ENCODE results near the gene GALNT18.

The GALNT18 gene

DNA sequence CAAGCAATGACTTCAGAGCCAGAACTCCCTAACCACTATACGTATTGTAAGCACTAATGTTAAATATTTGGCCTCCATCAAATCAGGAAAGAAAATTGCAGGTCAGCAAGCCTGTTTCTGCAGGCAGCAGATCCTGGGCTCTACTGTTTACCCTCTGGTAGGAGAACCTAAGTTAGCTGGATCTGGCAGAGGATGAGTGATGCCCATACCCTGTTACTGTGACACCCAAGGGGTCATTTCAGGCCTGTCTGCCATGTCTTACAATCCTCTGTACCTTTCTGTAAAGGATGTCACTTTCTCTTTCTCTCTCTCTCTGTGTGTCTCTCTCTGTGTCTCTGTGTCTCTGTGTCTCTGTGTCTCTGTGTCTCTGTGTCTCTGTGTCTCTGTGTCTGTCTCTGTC is 375.6 kb downstream of the GALNT18 start:
- TF ChIP-seq, protein P1, sequence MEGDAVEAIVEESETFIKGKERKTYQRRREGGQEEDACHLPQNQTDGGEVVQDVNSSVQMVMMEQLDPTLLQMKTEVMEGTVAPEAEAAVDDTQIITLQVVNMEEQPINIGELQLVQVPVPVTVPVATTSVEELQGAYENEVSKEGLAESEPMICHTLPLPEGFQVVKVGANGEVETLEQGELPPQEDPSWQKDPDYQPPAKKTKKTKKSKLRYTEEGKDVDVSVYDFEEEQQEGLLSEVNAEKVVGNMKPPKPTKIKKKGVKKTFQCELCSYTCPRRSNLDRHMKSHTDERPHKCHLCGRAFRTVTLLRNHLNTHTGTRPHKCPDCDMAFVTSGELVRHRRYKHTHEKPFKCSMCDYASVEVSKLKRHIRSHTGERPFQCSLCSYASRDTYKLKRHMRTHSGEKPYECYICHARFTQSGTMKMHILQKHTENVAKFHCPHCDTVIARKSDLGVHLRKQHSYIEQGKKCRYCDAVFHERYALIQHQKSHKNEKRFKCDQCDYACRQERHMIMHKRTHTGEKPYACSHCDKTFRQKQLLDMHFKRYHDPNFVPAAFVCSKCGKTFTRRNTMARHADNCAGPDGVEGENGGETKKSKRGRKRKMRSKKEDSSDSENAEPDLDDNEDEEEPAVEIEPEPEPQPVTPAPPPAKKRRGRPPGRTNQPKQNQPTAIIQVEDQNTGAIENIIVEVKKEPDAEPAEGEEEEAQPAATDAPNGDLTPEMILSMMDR (conservative IDR thresholded peaks at IDR 0.05; ENCODE audit: low read depth, low read length) = no peak
- no peak overlapping the region for H3K4me2 ChIP-seq
- no peaks in the 10 kb centered on the region for H3K36me3 ChIP-seq (ENCODE audit: insufficient read depth)
- no peaks in the 10 kb centered on the region for H3K27me3 ChIP-seq (ENCODE audit: insufficient read depth, low read depth)
- no peaks in the 10 kb centered on the region for H4K20me1 ChIP-seq (ENCODE audit: insufficient read depth)
- no peaks in the 10 kb centered on the region for H3K79me2 ChIP-seq (ENCODE audit: insufficient read depth, low read depth)
- no peak overlapping the region for H3K4me3 ChIP-seq (IDR thresholded peaks at IDR 0.05; ENCODE audit: insufficient read depth, low read depth, low read length)
- H3K9ac ChIP-seq = no peak overlapping the region
- no peak overlapping the region for H3K27ac ChIP-seq
- H2AFZ ChIP-seq (ENCODE audit: low read depth) = no peak overlapping the region
- H3K4me1 ChIP-seq (ENCODE audit: low read depth, poor library complexity, severe bottlenecking) = peaks cover 14% of the 10 kb centered on the region

DNA sequence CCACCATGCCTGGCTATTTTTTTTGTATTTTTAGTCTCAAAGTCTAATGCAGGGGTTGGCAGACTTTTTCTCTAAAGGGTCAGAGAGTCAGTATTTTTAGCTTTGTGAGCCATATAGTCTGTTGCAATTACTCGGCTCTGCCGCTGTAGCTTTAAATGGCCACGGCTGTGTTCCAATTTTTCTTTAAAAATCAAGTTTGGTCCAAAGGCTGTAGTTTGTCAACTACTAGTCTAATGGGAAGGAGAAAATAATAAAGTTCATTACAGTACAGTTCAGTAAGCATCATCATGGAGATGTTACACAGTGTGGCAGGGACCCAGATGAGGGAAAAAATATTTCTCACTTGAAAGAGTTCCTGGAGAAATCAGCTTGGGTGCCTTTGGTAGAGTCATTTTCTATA is 376.4 kb downstream of the GALNT18 start:
- Histone ChIP-seq H2AFZ (ENCODE audit: low read depth) (no peak overlapping the region), H4K20me1 (ENCODE audit: insufficient read depth) (no peaks in the 10 kb centered on the region), H3K27me3 (ENCODE audit: insufficient read depth, low read depth) (no peaks in the 10 kb centered on the region), H3K4me1 (ENCODE audit: low read depth, poor library complexity, severe bottlenecking) (peaks cover 8% of the 10 kb centered on the region), H3K4me2 (no peak overlapping the region), H3K27ac (no peak overlapping the region), H3K79me2 (ENCODE audit: insufficient read depth, low read depth) (no peaks in the 10 kb centered on the region), H3K4me3 (IDR thresholded peaks at IDR 0.05; ENCODE audit: insufficient read depth, low read depth, low read length) (no peak overlapping the region), H3K9ac (no peak overlapping the region), H3K36me3 (ENCODE audit: insufficient read depth) (no peaks in the 10 kb centered on the region)
- TF ChIP-seq, protein P1 (conservative IDR thresholded peaks at IDR 0.05; ENCODE audit: low read depth, low read length) = no peak

DNA sequence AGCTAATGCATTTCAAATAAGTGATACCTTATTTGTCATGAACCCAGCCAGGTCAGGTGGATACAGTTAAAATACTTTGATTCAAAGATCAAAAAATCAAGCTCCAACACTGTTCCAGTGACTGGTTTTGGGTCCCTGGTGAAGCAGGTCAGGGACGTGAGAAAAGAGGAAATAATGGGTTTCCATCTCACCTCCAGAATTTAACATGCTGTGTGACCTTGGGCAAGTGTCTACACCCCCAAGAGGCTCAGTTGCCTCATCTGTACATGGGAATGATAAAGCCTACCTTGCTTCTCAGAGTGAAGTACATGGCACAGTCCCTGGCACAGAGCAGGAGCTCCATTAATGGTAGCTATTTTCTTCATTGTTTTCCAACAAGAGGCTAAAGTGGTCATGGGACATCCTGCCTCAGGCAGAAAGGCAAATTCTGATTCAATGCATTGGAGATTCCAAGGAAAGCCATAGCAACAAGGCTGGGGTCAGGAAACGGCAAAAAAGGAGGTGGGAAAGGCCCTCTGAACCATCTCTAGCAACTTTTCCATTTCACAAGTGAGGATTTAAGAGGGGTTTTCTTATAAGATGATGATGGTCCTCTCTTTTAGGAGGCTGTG is 377.2 kb downstream of the GALNT18 start:
- Histone ChIP-seq H3K36me3 (ENCODE audit: insufficient read depth) (no peaks in the 10 kb centered on the region), H3K27ac (no peak overlapping the region), H4K20me1 (ENCODE audit: insufficient read depth) (no peaks in the 10 kb centered on the region), H2AFZ (ENCODE audit: low read depth) (no peak overlapping the region), H3K4me1 (ENCODE audit: low read depth, poor library complexity, severe bottlenecking) (no peaks in the 10 kb centered on the region), H3K27me3 (ENCODE audit: insufficient read depth, low read depth) (no peaks in the 10 kb centered on the region), H3K4me2 (no peak overlapping the region), H3K9ac (no peak overlapping the region), H3K4me3 (IDR thresholded peaks at IDR 0.05; ENCODE audit: insufficient read depth, low read depth, low read length) (no peak overlapping the region), H3K79me2 (ENCODE audit: insufficient read depth, low read depth) (no peaks in the 10 kb centered on the region)
- TF ChIP-seq, protein P1 (conservative IDR thresholded peaks at IDR 0.05; ENCODE audit: low read depth, low read length) = no peak

DNA sequence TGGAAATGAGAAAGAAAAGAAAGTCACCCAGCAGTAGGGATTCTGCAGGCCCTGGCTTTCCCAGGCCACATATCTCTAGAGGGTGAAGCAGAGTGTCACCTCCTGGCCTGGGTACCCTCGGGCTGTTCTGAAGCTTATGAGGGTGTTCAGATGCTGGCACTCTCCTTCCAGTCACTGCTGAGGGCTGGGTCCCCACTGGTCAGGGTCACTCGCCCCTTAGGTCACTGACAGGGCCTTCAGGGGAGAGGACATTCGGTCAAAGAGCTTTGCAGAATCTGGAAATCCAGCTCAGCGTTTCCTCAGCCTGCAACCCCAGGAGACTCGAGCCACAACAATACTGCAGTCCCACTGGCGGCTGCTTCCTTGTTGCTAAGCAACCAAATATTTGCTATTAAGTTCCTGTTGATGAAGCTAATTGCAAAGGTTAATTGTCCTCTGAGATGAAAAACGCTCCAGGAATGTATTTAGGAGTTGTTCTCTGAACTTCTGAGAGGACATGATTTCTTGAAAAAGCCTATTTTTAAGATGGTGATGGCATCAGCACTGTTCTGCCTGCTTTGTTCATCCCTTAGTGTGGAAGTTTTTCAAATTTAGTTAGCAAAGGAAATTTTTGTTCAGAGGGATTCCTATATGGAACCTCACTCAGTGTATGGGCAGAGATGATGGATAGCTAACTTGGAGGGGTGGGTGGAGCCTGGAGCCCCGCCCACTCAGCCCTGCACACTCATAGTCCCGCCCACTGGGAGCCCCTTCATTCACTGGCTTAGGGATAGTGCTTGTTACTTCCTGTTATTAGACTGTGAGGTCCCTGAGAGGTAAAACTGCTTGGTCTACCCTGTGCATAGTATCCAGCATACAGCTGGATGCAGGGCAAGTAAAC is 378.0 kb downstream of the GALNT18 start:
- H3K4me2 ChIP-seq = no peak overlapping the region
- H3K4me1 ChIP-seq (ENCODE audit: low read depth, poor library complexity, severe bottlenecking) = no peaks in the 10 kb centered on the region
- H3K36me3 ChIP-seq (ENCODE audit: insufficient read depth) = no peaks in the 10 kb centered on the region
- no peak overlapping the region for H2AFZ ChIP-seq (ENCODE audit: low read depth)
- TF ChIP-seq, protein P1 (conservative IDR thresholded peaks at IDR 0.05; ENCODE audit: low read depth, low read length) = no peak
- H3K27ac ChIP-seq = no peak overlapping the region
- H3K27me3 ChIP-seq (ENCODE audit: insufficient read depth, low read depth) = no peaks in the 10 kb centered on the region
- no peak overlapping the region for H3K4me3 ChIP-seq (IDR thresholded peaks at IDR 0.05; ENCODE audit: insufficient read depth, low read depth, low read length)
- no peaks in the 10 kb centered on the region for H4K20me1 ChIP-seq (ENCODE audit: insufficient read depth)
- no peak overlapping the region for H3K9ac ChIP-seq
- no peaks in the 10 kb centered on the region for H3K79me2 ChIP-seq (ENCODE audit: insufficient read depth, low read depth)

Data from KMS-11 (cell line).